Stimulated activated naive CD8-positive, alpha-beta T cell treated with anti-CD3 and anti-CD28 coated beads, Interleukin-15, amount 100 ng/mL, for 72 hours (primary cell): ENCODE measurements around the gene SLC15A1.

Experiments
- ATAC-seq: fragments of 150-1000 bp; cut with Tn5 transposase; 2 replicates; pipeline ENCODE4 v1.10.0; 2021; ENCODE audit warnings: mild to moderate bottlenecking, moderate library complexity
- DNase-seq, 2 donors: peaks; one replicate each; pipeline ENCODE4 v3.0.0; 2021 to 2022
- H3K27ac Mint-ChIP-seq, 2 donors: one replicate each; pipeline ENCODE4 v1.8.0; 2022; ENCODE audit warnings: mild to moderate bottlenecking in 2 of 2, mixed read lengths in 2 of 2, moderate library complexity in 2 of 2
- H3K27me3 Mint-ChIP-seq: one replicate; pipeline ENCODE4 v1.8.0; 2022; ENCODE audit warnings: mixed read lengths
- H3K4me1 Mint-ChIP-seq: one replicate; pipeline ENCODE4 v1.8.0; 2022; ENCODE audit warnings: mild to moderate bottlenecking, mixed read lengths
- H3K4me3 Mint-ChIP-seq, 2 donors: one replicate each; pipeline ENCODE4 v1.8.0; 2022; ENCODE audit warnings: mild to moderate bottlenecking in 2 of 2, mixed read lengths in 2 of 2, moderate library complexity in 1 of 2
- H3K9me3 Mint-ChIP-seq, 2 donors: one replicate each; pipeline ENCODE4 v1.8.0; 2022; ENCODE audit warnings: mixed read lengths in 2 of 2

SLC15A1 gene

GRCh38 chr13:98752467-98753290 lies at the start of gene SLC15A1:
SLC15A1 (minus strand) TSS chr13:98752672; CDS start chr13:98752598, 74 bp downstream.
- Mint-ChIP-seq H3K27ac (no peak within 1 kb of the TSS), H3K27me3 (peaks cover 72% of the 10 kb centered on the region), H3K9me3 (peaks cover 6 to 8% of the 10 kb centered on the region in 2 donors), H3K4me1 (peaks cover 5% of the 10 kb centered on the region), H3K4me3 (peak within 1 kb of the TSS; percentile 33 to 64)
- peak; percentile 56 for ATAC-seq
- no peak for DNase-seq

- DNase-seq = no peak
- H3K4me1 Mint-ChIP-seq = peaks cover 12% of the 10 kb centered on the region
- no peak overlapping the region for H3K4me3 Mint-ChIP-seq
- no peaks in the 10 kb centered on the region for H3K9me3 Mint-ChIP-seq
- H3K27me3 Mint-ChIP-seq = no peaks in the 10 kb centered on the region
- no peak for ATAC-seq
- no peak overlapping the region for H3K27ac Mint-ChIP-seq
These were observed 49.4 kb upstream of the SLC15A1 start for GRCh38 chr13:98801626-98802418.

- Mint-ChIP-seq H3K27me3 (no peaks in the 10 kb centered on the region), H3K4me1 (peaks cover 12% of the 10 kb centered on the region), H3K4me3 (no peak overlapping the region), H3K9me3 (no peaks in the 10 kb centered on the region), H3K27ac (no peak overlapping the region)
- DNase-seq (no peak), ATAC-seq (no peak)
These were observed 47.6 kb upstream of the SLC15A1 start for GRCh38 chr13:98800078-98800477.

- Mint-ChIP-seq H3K9me3 (no peaks in the 10 kb centered on the region), H3K27ac (peak overlapping the region in 1 of 2 donors; percentile 74), H3K27me3 (no peaks in the 10 kb centered on the region), H3K4me1 (peaks cover 12% of the 10 kb centered on the region), H3K4me3 (no peak overlapping the region)
- DNase-seq = no peak
- ATAC-seq = no peak
These were observed 46.6 kb upstream of the SLC15A1 start for GRCh38 chr13:98798849-98799645.

- Mint-ChIP-seq H3K27me3 (no peaks in the 10 kb centered on the region), H3K9me3 (peaks cover 0 to 5% of the 10 kb centered on the region in 2 donors), H3K4me3 (no peak overlapping the region), H3K27ac (no peak overlapping the region), H3K4me1 (peaks cover 12% of the 10 kb centered on the region)
- DNase-seq (no peak), ATAC-seq (no peak)
These were observed 45.0 kb upstream of the SLC15A1 start for GRCh38 chr13:98797456-98797855.

- Mint-ChIP-seq H3K9me3 (peaks cover 0 to 11% of the 10 kb centered on the region in 2 donors), H3K27me3 (no peaks in the 10 kb centered on the region), H3K4me3 (no peak overlapping the region), H3K4me1 (peaks cover 12% of the 10 kb centered on the region), H3K27ac (no peak overlapping the region)
- DNase-seq (no peak), ATAC-seq (no peak)
These were observed 44.3 kb upstream of the SLC15A1 start for GRCh38 chr13:98796798-98797197.

GRCh38 chr13:98796191-98796590 lies 43.7 kb upstream of the SLC15A1 start:
- peaks cover 12% of the 10 kb centered on the region for H3K4me1 Mint-ChIP-seq
- H3K9me3 Mint-ChIP-seq = peaks cover 0 to 12% of the 10 kb centered on the region in 2 donors
- H3K27me3 Mint-ChIP-seq = no peaks in the 10 kb centered on the region
- ATAC-seq = no peak
- peak overlapping the region in 1 of 2 donors; percentile 59 for H3K27ac Mint-ChIP-seq
- no peak for DNase-seq
- H3K4me3 Mint-ChIP-seq = no peak overlapping the region

- no peak for DNase-seq
- peaks cover 0 to 12% of the 10 kb centered on the region in 2 donors for H3K9me3 Mint-ChIP-seq
- no peaks in the 10 kb centered on the region for H3K27me3 Mint-ChIP-seq
- peaks cover 12% of the 10 kb centered on the region for H3K4me1 Mint-ChIP-seq
- ATAC-seq = no peak
- H3K4me3 Mint-ChIP-seq = no peak overlapping the region
- no peak overlapping the region for H3K27ac Mint-ChIP-seq
These were observed 42.7 kb upstream of the SLC15A1 start for GRCh38 chr13:98795220-98795619.

- H3K27me3 Mint-ChIP-seq = no peaks in the 10 kb centered on the region
- no peak overlapping the region for H3K4me3 Mint-ChIP-seq
- no peak overlapping the region for H3K27ac Mint-ChIP-seq
- H3K4me1 Mint-ChIP-seq = peaks cover 12% of the 10 kb centered on the region
- ATAC-seq = no peak
- DNase-seq = no peak
- H3K9me3 Mint-ChIP-seq = peaks cover 0 to 15% of the 10 kb centered on the region in 2 donors
These were observed 42.0 kb upstream of the SLC15A1 start for GRCh38 chr13:98794498-98794897.

GRCh38 chr13:98792785-98793495 lies 40.5 kb upstream of the SLC15A1 start:
- ATAC-seq = no peak
- Mint-ChIP-seq H3K4me3 (no peak overlapping the region), H3K27ac (no peak overlapping the region), H3K9me3 (peaks cover 4 to 28% of the 10 kb centered on the region in 2 donors), H3K4me1 (peaks cover 10% of the 10 kb centered on the region), H3K27me3 (peaks cover 14% of the 10 kb centered on the region)
- DNase-seq = no peak

GRCh38 chr13:98792321-98792720 lies 39.8 kb upstream of the SLC15A1 start:
- Mint-ChIP-seq H3K9me3 (peaks cover 4 to 28% of the 10 kb centered on the region in 2 donors), H3K27me3 (peaks cover 20% of the 10 kb centered on the region), H3K4me3 (no peak overlapping the region), H3K27ac (no peak overlapping the region), H3K4me1 (peaks cover 4% of the 10 kb centered on the region)
- DNase-seq (no peak), ATAC-seq (no peak)

GRCh38 chr13:98791611-98792010 lies 39.1 kb upstream of the SLC15A1 start:
- ATAC-seq = no peak
- Mint-ChIP-seq H3K4me1 (no peaks in the 10 kb centered on the region), H3K27ac (no peak overlapping the region), H3K9me3 (peaks cover 4 to 28% of the 10 kb centered on the region in 2 donors), H3K27me3 (peaks cover 27% of the 10 kb centered on the region), H3K4me3 (no peak overlapping the region)
- DNase-seq = no peak

GRCh38 chr13:98787996-98788395 lies 35.5 kb upstream of the SLC15A1 start:
- H3K4me3 Mint-ChIP-seq = no peak overlapping the region

GRCh38 chr13:98787173-98787572 lies 34.7 kb upstream of the SLC15A1 start:
- Mint-ChIP-seq H3K27me3 (peaks cover 33% of the 10 kb centered on the region), H3K27ac (no peak overlapping the region), H3K4me3 (no peak overlapping the region), H3K4me1 (no peaks in the 10 kb centered on the region), H3K9me3 (peaks cover 4 to 21% of the 10 kb centered on the region in 2 donors)
- no peak for DNase-seq
- ATAC-seq = no peak

More at GRCh38 chr13:98787996-98788395, 35.5 kb upstream of the SLC15A1 start:
- peaks cover 31% of the 10 kb centered on the region for H3K27me3 Mint-ChIP-seq
- H3K27ac Mint-ChIP-seq = no peak overlapping the region
- peaks cover 4 to 28% of the 10 kb centered on the region in 2 donors for H3K9me3 Mint-ChIP-seq
- no peaks in the 10 kb centered on the region for H3K4me1 Mint-ChIP-seq
- DNase-seq = no peak
- ATAC-seq = no peak

GRCh38 chr13:98786023-98786422 lies 33.6 kb upstream of the SLC15A1 start:
- no peak overlapping the region for H3K4me3 Mint-ChIP-seq
- peaks cover 4 to 17% of the 10 kb centered on the region in 2 donors for H3K9me3 Mint-ChIP-seq

More at GRCh38 chr13:98786023-98786422, 33.6 kb upstream of the SLC15A1 start:
- no peaks in the 10 kb centered on the region for H3K4me1 Mint-ChIP-seq
- H3K27me3 Mint-ChIP-seq = peaks cover 44% of the 10 kb centered on the region
- ATAC-seq (no peak), DNase-seq (no peak)
- H3K27ac Mint-ChIP-seq = no peak overlapping the region
